Stimulated activated CD8-positive, alpha-beta memory T cell treated with anti-CD3 and anti-CD28 coated beads, Interleukin-15, amount 100 ng/mL, for 4 hours (primary cell): ENCODE data around the gene CDH20.

Source experiments
- DNase-seq, 2 donors: peaks; one replicate each; pipeline ENCODE4 v3.0.0-alpha.2; 2020; ENCODE audit warnings: low read depth in 2 of 2

The CDH20 gene

DNA sequence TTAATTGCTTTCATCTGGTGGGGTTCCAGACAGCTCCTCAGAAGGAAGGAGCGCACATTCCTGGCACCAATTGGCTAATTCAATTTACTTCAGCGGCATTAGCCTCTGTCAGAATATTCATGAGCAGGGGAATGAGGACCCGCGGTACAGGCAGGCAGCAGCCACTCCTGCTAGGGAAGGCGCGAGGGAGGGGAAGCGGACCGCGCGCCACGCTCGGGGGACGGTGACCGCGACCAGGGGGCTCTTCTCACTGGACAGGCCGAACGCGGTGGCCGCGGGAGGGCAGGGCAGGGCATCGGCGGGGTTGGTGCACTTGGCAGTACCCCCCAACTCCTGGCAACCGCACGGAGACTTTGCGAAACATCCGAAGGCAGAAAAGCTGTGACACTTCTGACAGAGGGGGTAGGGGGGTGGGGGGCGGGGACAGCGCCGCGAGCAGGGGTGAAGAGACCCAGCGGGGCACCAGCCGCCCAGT is at the start of gene CDH20:
Gene CDH20 (plus strand): TSS at position 160 of the 475 bp plus-strand sequence.
- DNase-seq = no peak

DNA sequence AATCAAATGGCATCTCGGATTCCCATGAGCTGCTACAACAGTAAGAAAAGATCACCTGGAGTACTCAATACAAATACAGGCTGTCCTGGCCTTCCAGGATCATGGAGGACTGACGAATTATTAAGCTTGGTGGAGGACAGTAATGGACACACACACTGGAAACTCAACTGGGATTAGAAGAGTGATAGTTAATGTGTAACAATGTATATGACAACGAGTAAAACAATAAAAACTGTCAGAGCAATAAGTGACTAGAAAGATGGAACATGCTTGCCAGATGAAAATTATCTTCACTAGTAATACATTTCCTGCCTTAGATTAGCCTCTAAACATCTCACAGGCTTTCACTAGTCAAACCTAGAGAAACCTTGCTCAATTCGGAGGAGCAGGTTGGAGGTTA is 49.2 kb upstream of the CDH20 start:
- DNase-seq = no peak

DNA sequence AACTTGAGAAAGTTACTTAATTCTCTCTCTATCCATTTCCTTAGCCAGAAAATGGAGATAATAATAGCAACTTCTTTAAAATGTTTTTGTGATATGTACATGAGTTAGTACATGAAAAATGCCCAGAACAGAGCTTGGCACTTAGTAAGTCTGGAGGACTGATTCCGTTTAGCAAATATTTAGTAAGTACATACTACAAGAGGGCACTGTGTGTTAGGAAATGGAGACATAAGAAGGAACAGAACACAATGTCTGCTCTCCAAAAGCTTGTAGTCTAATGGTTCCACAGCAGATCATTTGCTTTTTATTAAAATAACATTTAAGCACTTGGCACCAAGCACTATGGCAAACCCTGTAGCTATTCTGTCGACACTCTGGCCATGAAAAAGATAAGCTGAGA is 47.5 kb upstream of the CDH20 start:
- DNase-seq = no peak

DNA sequence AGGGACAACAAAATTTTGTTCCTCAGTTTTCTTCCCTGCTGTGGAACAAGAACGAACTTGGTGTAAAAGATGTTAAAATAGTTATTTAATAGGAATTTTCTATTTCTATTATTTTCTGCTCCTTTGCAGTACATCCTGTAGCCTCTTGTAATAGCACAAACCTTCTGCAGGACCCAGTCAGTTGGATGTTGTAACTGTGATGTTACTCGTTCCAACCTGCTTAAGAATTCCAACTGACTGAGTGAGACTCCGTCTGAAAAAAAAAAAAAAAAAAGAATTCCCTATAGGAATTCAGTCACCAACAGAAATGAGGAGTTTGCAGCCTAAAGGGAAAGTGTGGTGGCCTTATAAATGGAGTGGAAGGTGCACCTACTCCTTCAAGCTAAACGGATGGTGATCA is 46.4 kb upstream of the CDH20 start:
- no peak for DNase-seq

DNA sequence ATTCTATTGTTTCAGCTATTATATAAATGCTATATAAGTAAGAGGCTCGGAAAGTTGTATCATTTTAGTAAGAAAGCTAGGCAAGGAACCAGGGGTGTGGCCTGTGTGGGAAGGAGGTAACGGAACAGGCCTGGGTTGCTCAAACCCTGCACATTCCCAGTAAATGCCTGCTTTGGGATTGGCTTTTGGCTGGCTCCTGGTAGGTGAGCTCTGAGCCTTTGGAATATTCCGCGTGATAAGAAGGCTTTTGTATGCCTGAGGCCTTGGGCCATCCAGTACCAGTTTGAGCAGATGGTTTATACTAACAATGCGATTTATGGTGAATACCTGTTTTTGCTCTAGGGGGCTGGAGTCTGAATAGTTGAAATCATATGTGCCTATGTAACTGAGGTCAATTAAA is 42.6 kb upstream of the CDH20 start:
- DNase-seq = no peak

DNA sequence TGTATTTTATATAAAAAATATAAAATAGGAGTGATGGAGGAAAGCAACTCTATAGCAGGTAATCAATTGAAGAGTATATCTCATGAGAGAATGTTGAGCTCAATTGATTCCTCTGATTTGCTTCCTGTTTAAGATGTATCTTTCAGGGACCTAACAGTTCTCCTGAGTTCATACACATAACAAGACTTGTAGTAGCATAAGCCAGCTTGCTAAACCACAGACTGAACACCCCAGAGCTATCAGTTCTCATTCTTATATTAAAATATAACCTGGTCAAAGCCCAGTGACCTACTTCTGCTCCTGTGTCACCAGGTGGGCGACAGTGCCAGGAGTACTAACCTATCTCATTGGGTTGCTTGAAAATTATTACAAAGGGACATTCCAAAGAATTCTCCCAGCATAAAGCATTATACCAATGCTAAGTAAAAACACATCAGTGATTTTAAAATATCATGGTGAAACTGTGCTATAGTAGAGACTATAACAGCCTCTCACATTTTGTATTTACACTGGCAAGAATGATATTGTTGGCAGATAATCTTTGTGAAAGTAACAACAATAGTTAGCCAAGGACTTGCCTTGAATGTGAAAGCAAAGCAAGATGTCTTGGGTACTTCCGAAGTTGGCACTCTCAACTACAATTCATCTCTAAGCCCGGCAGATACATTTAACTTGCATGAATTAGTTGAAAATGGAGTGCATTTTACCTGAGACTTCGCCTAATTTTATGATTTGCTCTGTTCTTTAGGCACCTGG is 40.8 kb upstream of the CDH20 start:
- no peak for DNase-seq

DNA sequence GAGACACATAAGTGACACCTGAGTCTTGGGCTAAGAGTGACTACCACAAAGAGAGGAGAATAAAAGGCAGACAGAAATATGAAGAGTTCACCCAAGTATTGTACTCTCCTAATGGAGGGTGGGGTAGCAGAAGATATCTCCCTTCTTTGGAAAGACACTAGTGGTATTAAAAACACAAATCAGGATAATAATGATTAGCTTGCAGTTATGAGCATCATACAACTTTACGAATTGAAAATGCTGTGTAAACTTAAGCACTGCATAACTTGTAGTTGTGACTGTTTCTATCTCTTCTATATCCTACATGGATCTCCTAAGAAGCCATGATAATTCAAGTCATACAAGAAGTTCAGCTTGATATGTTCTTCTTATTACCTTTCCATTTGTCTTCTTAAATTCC is 38.1 kb upstream of the CDH20 start:
- DNase-seq = no peak

DNA sequence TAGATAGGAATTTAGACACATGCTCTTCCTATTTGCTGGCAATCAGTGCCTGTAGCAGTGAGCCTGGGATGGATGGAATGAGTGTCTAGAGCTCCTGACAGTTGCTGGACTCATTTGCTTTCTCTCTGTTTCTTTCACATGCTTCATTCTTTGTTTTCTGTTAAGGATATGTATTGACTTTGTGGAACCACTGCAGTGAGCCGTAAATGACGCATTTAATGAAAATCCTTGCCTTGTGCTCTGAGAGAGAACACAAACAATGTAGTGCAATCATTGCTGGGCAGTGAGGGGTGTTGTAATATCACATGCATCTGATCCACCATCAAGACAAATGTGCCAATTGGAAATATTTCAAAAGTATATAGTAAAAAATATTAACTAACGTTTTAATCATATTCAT is 25.2 kb upstream of the CDH20 start:
- no peak for DNase-seq

DNA sequence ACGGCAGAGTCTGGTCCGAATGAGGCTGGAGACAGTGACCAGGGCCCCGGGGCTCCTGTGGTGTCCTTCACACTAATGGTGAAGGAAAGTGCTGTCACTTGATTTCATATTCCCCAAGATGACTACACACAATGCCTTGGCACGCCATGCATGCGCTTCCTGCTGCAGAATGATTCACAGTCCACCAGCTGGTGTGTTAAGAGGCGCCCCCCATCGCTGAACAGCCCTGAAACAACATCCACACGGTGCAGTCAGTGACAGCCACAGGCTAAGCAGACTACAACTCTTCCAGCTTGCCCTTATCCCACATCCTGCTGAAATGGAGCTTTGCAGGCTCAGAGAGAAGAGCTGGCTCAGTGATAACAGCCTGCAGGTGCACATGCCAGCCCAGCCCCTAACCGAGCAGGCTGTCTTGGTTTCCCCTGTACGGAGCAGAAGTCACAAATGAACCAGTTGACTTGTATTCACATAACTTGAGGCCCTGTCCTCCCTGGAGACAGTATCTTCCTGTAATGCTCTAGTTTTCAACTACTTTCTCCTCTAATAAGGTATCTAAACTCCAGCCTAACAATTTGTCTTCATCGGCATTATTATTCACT is 24.3 kb upstream of the CDH20 start:
- no peak for DNase-seq

DNA sequence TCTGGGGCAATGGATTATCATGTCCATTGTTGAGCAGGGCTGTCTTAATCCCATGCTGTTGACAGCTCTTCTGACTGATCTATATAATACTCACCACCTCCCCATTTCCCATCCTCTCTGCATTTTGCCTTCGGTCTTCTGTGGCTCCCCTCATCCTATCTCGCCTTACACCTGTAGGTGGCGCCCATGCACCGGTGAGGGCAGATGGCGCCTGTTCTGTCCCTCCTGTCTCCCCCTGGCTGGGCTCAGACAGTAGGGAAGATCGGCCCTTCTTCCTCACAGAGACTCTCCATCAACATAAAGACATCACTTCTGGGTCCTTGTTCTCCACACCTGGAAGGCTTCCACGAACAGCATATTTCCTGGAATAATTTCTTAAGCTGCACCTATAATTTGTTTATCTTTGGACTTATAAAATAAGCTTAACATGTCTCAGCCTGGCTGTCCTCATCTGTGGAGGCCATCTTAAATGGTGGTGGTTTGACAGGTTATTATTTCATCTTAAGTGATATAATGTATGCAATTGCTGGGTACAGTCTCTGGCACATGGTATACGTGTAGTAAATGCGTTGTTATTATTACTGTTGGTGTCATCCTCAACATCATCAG is 10.9 kb upstream of the CDH20 start:
- no peak for DNase-seq

DNA sequence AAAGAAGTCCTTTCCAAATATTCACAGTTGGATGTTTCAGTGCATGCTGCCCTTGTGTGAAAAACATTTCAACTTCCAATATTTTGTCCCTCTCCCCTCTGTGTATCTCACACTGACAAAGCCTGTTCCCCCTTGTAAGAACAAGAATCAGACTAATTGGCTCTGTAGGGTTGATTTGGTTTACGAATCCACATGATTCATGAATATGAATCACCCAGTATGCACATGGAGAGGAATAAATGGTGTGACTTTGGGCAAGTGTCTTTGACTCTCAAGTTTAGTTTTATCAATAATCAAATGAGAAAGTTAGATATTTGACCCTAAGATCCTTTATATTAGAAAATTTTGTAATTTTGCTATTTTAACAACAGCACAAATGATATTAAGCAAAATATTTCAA is 9.3 kb upstream of the CDH20 start:
- DNase-seq = no peak

DNA sequence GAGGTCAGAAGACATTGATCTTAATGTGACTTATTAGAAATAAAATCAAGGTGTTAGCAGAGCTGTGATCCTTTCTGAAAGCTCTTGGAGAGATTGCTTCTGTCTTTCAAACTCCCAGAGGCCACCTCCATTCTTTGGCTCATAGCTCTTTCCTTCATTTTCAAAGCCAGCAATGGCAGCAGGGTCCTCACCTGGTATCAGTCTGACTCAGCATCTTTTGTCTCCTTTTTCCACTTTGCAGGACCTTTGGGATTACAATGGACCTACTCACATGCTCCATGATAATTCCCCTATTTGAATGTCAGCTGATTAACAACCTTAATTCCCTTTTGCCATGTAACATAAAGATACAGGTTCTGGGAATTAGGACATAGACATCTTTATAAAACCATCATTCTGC is 6.8 kb upstream of the CDH20 start:
- DNase-seq = no peak

DNA sequence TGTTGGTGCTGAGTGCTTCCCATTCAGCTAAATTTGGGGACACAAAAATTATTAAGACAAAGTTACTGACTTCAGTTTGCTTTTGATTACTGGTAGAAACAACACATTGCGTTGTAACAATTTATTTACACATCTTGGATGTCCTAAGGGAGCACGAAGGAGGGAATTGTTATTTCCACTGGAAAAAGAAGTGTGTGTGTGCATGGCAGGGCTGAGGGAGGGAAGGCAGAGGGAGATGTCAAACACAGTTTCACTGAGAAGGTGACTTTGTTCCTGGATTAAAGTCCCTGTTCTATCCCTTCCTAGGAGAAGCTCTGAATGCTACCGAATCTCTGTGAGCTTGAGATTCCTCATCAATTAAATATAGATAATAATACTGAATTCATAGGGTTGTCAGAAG is 3.8 kb upstream of the CDH20 start:
- DNase-seq = no peak

DNA sequence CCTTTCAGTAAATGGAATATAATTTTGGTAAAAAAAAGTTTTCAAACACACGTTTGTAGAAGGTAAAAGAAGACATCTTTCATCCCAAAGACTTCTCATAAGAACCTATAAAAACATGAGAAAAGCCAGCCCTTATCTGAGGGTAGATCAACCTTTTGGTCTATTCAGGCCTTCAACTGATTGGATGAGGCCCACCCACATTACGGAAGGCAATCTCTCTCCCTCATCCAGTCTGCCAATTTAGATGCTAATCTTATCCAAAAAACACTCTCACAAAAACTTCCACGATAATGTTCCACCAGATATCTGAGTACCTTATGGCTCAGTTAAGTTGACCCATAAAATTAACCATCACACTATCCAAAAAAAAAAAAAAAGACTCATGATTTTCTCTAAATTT is 2.2 kb upstream of the CDH20 start:
- no peak for DNase-seq

DNA sequence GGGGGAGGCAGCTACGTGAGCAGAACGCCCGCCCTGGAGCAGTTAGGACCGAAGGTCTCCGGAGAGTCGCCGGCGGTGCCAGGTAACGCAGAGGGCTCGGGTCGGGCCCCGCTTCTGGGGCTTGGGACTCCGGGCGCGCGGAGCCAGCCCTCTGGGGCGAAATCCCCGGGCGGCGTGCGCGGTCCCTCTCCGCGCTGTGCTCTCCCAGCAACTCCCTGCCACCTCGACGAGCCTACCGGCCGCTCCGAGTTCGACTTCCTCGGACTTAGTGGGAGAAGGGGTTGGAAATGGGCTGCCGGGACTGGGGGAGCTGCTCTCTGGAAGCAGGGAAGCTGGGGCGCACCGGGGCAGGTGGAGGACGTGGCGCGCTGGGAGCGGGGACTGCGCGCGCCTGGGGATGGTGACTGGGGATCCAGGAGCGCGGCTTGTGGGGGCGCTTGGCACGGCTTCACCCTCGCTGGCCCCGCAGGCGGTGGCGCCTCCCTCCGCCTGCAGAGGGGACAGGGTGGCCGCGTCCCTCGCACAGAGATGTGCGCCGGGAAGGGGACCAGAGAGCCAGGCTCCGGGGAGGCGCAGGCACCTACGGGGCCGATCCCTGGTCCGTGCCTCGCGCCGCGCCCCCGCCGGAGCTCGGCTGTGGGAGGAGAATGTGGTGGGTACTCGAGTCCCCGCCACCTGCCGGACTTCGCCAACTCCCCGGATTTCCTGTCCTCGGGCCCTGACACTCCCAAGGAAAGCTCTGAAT is 688 bp downstream of the CDH20 start:
- no peak for DNase-seq

DNA sequence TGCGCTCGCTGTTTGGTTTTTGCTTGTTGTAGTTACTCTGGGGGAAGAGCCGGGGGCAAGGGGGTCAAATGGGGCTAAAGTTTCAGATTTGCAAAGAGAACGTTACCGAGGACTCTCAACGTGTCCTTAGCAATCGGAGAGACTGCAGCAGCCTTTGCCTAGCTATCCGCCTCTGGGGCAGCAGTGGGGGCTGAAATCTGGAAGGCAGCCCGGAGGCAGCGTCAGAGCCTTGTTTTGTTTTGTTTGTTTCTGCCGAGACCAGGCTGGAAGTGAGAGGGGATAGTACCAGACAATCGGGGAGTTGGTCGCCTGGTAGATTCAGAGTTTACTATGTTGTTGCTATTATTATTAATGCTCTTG is 1.2 kb downstream of the CDH20 start:
- DNase-seq = no peak

DNA sequence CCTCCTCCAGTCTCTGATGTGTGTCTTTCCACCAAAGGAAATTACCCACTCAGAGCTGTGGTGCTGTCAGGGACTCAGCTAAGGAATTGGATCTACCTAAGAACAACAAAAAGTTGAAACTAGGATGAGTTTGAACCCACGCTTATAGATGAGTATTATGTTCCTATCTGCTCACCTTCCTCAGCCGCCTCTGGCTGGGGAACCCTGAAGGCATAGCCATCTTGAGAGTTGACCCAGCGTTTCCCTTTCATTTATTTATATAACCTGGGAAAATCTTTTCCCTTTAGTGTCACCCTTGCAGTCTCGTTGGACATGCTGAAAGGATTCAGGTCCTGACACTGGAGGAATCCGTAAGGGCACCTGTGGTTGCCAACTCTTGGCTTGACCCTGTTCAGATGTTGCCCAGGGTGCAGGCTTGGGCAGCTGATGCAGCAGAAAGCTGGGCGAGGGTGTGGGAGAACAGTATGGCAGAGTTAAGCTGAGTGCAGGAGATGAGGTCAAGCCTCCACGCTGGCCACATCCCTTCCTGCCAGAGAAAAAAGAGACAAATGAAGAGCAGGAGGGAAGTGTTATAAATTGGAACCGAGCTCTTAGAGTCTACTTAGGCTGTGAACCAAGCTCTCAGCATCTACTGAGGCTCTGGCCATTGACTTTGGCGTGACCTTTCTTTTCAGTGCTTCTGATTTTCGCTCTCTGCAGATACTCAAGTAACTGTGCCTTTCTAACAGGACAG is 1.9 kb downstream of the CDH20 start:
- DNase-seq = no peak

DNA sequence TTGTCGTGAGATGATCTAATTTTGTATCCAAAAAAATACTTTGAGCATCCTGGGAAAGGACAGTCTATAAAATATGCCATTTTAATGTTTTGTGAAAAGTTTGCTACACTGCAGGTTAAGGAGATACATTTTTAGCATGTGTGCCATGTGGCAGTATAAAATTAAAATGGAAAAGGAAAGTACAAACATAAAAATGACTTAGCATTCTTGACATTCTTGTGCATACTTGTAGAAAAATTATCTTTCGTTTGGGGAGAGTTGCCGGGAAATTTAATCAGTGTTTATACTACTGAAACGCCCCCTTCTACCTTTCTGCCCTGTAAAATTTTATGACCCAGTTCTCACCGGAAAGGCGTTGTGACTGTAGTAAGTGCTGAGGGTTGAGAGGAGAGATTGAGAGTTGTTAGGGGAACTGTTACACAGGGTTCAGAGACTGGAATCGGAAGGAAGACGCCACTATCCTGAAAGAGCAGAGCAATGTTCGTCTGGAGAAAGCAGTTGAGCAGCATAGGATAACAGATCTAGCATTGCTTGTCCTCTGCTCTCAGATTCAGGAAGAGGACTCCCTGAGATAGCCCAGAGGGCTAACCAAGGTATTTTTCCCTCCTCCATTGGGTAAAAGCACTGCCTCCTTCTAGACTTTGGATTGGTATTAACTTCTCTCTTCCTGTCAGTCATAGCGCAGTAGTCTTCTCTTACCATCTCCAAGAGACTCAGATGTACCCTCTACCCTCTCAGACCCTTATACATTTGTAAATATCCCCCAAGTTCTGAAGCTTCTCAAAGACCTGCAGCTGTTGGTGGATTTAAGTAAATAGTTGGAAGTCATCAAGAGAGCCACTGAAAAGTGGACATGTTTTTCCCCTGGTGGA is 2.7 kb downstream of the CDH20 start:
- DNase-seq = no peak

DNA sequence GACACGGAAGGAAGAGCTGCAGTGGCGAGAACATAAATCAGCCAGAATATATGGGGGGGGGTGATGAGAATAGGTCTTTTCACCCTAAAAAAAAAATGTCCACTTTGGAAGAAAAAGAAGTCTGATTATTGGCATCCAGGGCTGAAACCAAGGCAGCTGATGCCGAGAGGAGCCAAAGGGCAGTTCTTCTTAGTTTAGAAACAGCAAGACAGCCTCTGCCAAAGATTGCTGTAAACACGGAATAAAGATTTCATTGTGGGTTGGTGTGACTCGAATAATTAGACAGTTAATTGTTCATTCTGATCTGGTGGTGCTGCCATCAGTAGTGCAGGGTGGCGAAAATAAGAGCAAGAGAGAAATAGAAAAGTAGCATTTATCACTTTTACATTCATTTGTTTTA is 3.5 kb downstream of the CDH20 start:
- no peak for DNase-seq

DNA sequence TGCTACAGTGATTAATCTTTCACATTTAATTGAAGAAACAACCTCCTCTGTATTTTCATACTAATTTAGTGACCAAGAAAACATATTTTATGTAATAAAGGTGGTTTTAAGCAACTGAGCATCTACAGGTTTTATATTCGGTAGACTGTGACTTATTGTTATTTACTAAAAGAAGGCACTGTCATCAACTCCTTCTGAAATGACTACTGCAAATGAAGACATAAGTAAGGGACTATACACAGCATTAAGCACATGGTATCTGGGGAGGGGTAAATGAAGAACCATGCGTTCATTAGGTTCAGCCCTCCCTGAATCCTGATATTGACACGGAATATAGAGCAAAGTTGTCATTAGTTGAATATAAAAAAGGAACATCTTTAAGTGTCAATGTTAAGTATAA is 4.3 kb downstream of the CDH20 start:
- DNase-seq = no peak

DNA sequence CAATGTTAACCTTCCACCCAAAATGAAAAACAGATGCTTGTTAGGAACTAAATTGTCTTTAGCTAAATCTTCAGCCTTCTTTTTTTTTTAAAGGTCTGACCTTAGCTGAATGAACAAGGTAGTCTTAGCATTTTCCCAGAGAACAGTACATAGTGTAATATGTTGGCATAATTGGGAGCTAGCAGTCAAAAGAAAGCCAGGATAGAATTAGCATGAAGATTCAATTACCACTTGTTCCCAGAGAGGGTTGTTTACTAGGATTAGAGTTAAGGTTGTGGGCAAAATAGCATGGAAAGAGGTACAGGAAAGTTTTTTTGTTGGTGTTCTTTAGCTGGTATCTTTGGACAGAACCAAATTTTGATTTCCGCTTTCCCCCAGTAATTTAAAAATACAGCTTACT is 6.9 kb downstream of the CDH20 start:
- DNase-seq = no peak
